Caco-2 (cell line): ENCODE measurements around the gene MEGF8. TPM values are rescaled to one million over a fixed set of nuclear protein-coding genes. Genes with fewer than 3 reads are reported as not detected.

Experiments
- BruUV-seq: library from RNA; stranded (reverse); fragments of 400-500 nt; replicated peaks from 2 replicates; lab custom pipeline; 2021; lab: Mats Ljungman, UMichigan
- CTCF ChIA-PET: fragments of 300-600 bp; sonication (Branson Sonifier 250); formaldehyde crosslinking; loops from one replicate; lab custom pipeline; 2022; ENCODE audit warnings: antibody characterized with exemption; lab: Charles Lee
- POLR2A ChIA-PET: fragments of 300-600 bp; sonication (Branson Sonifier 250); formaldehyde crosslinking; loops from one replicate; lab custom pipeline; 2022; ENCODE audit warnings: antibody characterized with exemption; lab: Charles Lee
- DNase-seq, 2 experiments: peaks; one replicate each; pipeline versions ENCODE4 v3.0.0 to v3.0.0-alpha.2; 2020 to 2022
- H3K27me3 ChIP-seq: replicated peaks from 2 replicates; pipeline ENCODE4 v1.6.0; 2011; ENCODE audit warnings: low read length; ENCODE audit not compliant: control insufficient read depth, insufficient read depth
- H3K36me3 ChIP-seq: 2 replicates; pipeline ENCODE4 v1.5.1; 2011; ENCODE audit warnings: low read length; ENCODE audit not compliant: control insufficient read depth, insufficient read depth
- H3K4me1 ChIP-seq: fragments of 250-450 bp; sonication (Bioruptor Pico); 2 replicates; pipeline ENCODE4 v1.5.1; 2020; ENCODE audit warnings: mild to moderate bottlenecking
- H3K4me3 ChIP-seq: 2 replicates; pipeline ENCODE4 v1.5.1; 2011; ENCODE audit warnings: low read depth, mild to moderate bottlenecking, control low read depth, low read length
- H3K9me3 ChIP-seq: fragments of 250-450 bp; sonication (Bioruptor Pico); 2 replicates; pipeline ENCODE4 v1.5.1; 2020; ENCODE audit warnings: mild to moderate bottlenecking, moderate library complexity
- H3K27ac Mint-ChIP-seq: one replicate; pipeline ENCODE4 v1.8.0; 2022; ENCODE audit warnings: mixed read lengths; ENCODE audit not compliant: unreplicated experiment
- H3K27me3 Mint-ChIP-seq: one replicate; pipeline ENCODE4 v1.8.0; 2022; ENCODE audit warnings: mixed read lengths; ENCODE audit not compliant: insufficient read depth, unreplicated experiment
- H3K36me3 Mint-ChIP-seq: one replicate; pipeline ENCODE4 v1.8.0; 2022; ENCODE audit warnings: mild to moderate bottlenecking, mixed read lengths; ENCODE audit not compliant: insufficient read depth, unreplicated experiment
- H3K4me1 Mint-ChIP-seq: one replicate; pipeline ENCODE4 v1.8.0; 2022; ENCODE audit warnings: low read depth, mixed read lengths; ENCODE audit not compliant: unreplicated experiment
- H3K4me3 Mint-ChIP-seq: one replicate; pipeline ENCODE4 v1.8.0; 2022; ENCODE audit warnings: mild to moderate bottlenecking, moderate library complexity, mixed read lengths; ENCODE audit not compliant: unreplicated experiment
- H3K9me3 Mint-ChIP-seq: one replicate; pipeline ENCODE4 v1.8.0; 2022; ENCODE audit warnings: mixed read lengths; ENCODE audit not compliant: unreplicated experiment
- intact Hi-C: fragments of 100-400 bp; cut with micrococcal nuclease; formaldehyde crosslinking; loops from one replicate; pipeline ENCODE4 v1.10.0; 2022; ENCODE audit not compliant: unreplicated experiment
- total RNA-seq: library from RNA; stranded (reverse); gene quantifications from 2 replicates; pipeline ENCODE4 v1.2.3, GENCODE V29; 2022
- TF ChIP-seq, protein P1 (sequence below), 2 experiments: fragments of 200-600 bp in 1 of 2; IDR thresholded peaks; 1 replicate in 1 of 2; 2 replicates in 1 of 2; pipeline versions ENCODE4 v1.5.1 to v1.8.0; 2011 to 2022; ENCODE audit warnings: antibody characterized with exemption in 1 of 2, control low read depth in 1 of 2, inconsistent platforms in 1 of 2, low read depth in 1 of 2, low read length in 1 of 2, mild to moderate bottlenecking in 1 of 2, moderate library complexity in 1 of 2; ENCODE audit not compliant: insufficient read depth in 1 of 2, severe bottlenecking in 1 of 2, unreplicated experiment in 1 of 2

The MEGF8 gene
- total RNA-seq, 1 experiment from 2014 or later, result 17.9 TPM

DNA sequence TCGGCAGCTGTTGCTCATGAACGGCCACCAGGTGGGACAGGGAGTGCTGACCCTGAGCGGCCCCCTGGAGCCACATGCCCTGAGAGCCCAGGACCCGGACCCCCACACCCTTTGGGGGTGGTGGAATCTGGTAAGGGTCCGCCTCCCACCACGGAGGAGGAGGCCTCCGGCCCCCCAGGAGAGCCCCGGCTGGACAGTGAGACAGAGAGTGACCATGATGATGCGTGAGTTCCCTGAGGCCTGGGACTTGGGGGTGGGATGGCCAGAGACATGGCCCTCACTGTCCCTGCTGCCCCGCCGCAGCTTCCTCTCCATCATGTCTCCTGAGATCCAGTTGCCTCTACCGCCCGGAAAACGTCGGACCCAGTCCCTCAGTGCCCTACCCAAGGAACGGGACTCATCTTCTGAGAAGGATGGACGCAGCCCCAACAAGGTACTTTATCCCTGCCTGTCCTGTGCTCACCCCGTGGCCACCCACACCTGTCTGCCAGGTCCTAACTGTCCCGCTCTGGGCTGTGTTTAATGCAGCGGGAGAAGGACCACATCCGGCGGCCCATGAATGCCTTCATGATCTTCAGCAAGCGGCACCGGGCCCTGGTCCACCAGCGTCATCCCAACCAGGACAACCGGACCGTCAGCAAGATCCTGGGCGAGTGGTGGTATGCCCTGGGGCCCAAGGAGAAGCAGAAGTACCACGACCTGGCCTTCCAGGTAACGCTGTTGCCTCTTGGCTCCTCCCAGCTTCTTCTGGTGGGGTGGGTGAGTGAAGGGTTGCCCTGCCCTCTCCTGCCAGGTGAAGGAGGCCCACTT lies 38.2 kb upstream of the MEGF8 start:
- CTCF ChIA-PET, result no interaction called here
- Mint-ChIP-seq H3K9me3 (no peaks in the 10 kb centered on the region), H3K4me3 (no peak overlapping the region), H3K27me3 (no peaks in the 10 kb centered on the region), H3K36me3 (peaks cover 31% of the 10 kb centered on the region), H3K4me1 (peaks cover 18% of the 10 kb centered on the region), H3K27ac (no peak overlapping the region)
- H3K4me3 ChIP-seq, result no peak overlapping the region
- H3K27me3 ChIP-seq, result no peaks in the 10 kb centered on the region
- H3K9me3 ChIP-seq, result no peaks in the 10 kb centered on the region
- POLR2A ChIA-PET, result no interaction called here
- intact Hi-C loops, result no loop called here
- peak in 1 of 2 experiments; percentile 38 for DNase-seq
- H3K36me3 ChIP-seq, result peaks cover 1% of the 10 kb centered on the region; the same call in 1 of the 2 replicates
- TF ChIP-seq, protein P1, sequence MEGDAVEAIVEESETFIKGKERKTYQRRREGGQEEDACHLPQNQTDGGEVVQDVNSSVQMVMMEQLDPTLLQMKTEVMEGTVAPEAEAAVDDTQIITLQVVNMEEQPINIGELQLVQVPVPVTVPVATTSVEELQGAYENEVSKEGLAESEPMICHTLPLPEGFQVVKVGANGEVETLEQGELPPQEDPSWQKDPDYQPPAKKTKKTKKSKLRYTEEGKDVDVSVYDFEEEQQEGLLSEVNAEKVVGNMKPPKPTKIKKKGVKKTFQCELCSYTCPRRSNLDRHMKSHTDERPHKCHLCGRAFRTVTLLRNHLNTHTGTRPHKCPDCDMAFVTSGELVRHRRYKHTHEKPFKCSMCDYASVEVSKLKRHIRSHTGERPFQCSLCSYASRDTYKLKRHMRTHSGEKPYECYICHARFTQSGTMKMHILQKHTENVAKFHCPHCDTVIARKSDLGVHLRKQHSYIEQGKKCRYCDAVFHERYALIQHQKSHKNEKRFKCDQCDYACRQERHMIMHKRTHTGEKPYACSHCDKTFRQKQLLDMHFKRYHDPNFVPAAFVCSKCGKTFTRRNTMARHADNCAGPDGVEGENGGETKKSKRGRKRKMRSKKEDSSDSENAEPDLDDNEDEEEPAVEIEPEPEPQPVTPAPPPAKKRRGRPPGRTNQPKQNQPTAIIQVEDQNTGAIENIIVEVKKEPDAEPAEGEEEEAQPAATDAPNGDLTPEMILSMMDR (IDR thresholded peaks at IDR 0.05; ENCODE audit: insufficient read depth in 1 of 2, low read depth in 1 of 2, low read length in 1 of 2, severe bottlenecking in 1 of 2, unreplicated experiment in 1 of 2), result no peak
- no TSS peak for BruUV-seq
- peaks cover 27% of the 10 kb centered on the region for H3K4me1 ChIP-seq

DNA sequence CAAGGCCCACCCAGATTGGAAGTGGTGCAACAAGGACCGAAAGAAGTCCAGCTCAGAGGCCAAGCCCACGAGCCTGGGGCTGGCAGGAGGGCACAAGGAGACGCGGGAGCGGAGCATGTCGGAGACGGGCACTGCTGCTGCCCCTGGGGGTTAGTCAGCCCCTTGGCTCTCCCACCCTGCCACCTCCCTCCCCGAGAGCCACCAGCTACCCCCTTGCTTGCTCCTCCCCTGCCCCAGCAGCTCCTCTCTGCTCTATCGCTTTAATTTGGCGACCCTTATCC lies 37.7 kb upstream of the MEGF8 start:
- H3K4me1 ChIP-seq, result peaks cover 23% of the 10 kb centered on the region
- no peaks in the 10 kb centered on the region for H3K9me3 ChIP-seq
- H3K36me3 Mint-ChIP-seq, result peaks cover 29% of the 10 kb centered on the region
- no TSS peak for BruUV-seq
- peaks cover 16% of the 10 kb centered on the region for H3K4me1 Mint-ChIP-seq
- H3K4me3 ChIP-seq, result no peak overlapping the region
- intact Hi-C loops, result no loop called here
- ChIA-PET POLR2A (no interaction called here), CTCF (no interaction called here)
- TF ChIP-seq, protein P1 (IDR thresholded peaks at IDR 0.05; ENCODE audit: insufficient read depth in 1 of 2, low read depth in 1 of 2, low read length in 1 of 2, severe bottlenecking in 1 of 2, unreplicated experiment in 1 of 2), result no peak
- H3K36me3 ChIP-seq, result peaks cover 3% of the 10 kb centered on the region; the same call in 1 of the 2 replicates
- H3K9me3 Mint-ChIP-seq, result no peaks in the 10 kb centered on the region
- no peak overlapping the region for H3K27ac Mint-ChIP-seq
- H3K27me3 Mint-ChIP-seq, result no peaks in the 10 kb centered on the region
- H3K27me3 ChIP-seq, result no peaks in the 10 kb centered on the region
- DNase-seq, result no peak
- no peak overlapping the region for H3K4me3 Mint-ChIP-seq

DNA sequence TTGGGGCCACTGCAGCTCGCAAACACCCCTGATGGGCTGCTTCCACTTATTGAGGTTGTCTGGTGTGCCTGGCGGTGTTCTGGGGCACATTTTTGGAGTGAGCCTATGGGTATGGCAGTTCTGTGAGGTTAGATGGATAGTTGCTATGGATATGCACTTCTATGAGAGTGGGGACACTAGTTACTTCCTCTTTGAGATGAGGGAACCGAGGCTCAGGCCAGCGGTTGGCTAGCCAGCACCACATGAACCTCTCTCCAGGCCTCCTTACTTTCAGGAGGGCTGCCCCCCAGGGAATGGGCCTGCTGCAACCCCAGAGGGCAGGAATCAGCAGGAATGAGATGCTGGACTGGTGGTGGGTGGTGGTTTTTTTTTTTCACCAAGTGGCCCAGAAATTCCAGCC lies 37.0 kb upstream of the MEGF8 start:
- Mint-ChIP-seq H3K36me3 (peaks cover 32% of the 10 kb centered on the region), H3K27ac (no peak overlapping the region), H3K4me1 (peaks cover 21% of the 10 kb centered on the region), H3K9me3 (no peaks in the 10 kb centered on the region), H3K4me3 (no peak overlapping the region), H3K27me3 (no peaks in the 10 kb centered on the region)
- H3K27me3 ChIP-seq, result no peaks in the 10 kb centered on the region
- ChIA-PET CTCF (interaction anchor here (0.9 kb wide), 1 partner anchor 9 kb away, joined by 3 read pairs; no protein-coding TSS in a partner anchor), POLR2A (no interaction called here)
- H3K9me3 ChIP-seq, result no peaks in the 10 kb centered on the region
- H3K36me3 ChIP-seq, result peaks cover 3% of the 10 kb centered on the region; the same call in 1 of the 2 replicates
- TF ChIP-seq, protein P1 (IDR thresholded peaks at IDR 0.05; ENCODE audit: insufficient read depth in 1 of 2, low read depth in 1 of 2, low read length in 1 of 2, severe bottlenecking in 1 of 2, unreplicated experiment in 1 of 2), result no peak
- no peak for DNase-seq
- no TSS peak for BruUV-seq
- peaks cover 18% of the 10 kb centered on the region for H3K4me1 ChIP-seq
- intact Hi-C loops, result no loop called here
- no peak overlapping the region for H3K4me3 ChIP-seq
